Tibial artery (tissue), 4 donors: ENCODE measurements around the gene FCER1A.

Experiments
- DNase-seq, 2 donors: peaks; one replicate each; pipeline ENCODE4 v3.0.0-alpha.2; 2019
- H3K27ac ChIP-seq, 2 donors: fragments of 200-600 bp; sonication (generic) in 1 of 2; 1 replicate in 1 of 2; 2 replicates in 1 of 2; pipeline ENCODE4 v1.5.1; 2018 to 2019; ENCODE audit warnings: mild to moderate bottlenecking in 1 of 2
- H3K27me3 ChIP-seq, 2 donors: fragments of 200-600 bp; sonication (generic) in 1 of 2; one replicate each; pipeline versions ENCODE4 v1.5.1 to v1.6.0; 2016 to 2019
- H3K36me3 ChIP-seq, 3 donors: fragments of 200-600 bp; sonication (generic) in 2 of 3; one replicate each; pipeline ENCODE4 v1.5.1; 2016 to 2019; ENCODE audit warnings: mild to moderate bottlenecking in 2 of 3
- H3K4me1 ChIP-seq, 4 donors: fragments of 200-600 bp; sonication (generic) in 2 of 4; 1 replicate in 3 of 4; 2 replicates in 1 of 4; pipeline ENCODE4 v1.5.1; 2016 to 2019
- H3K4me3 ChIP-seq, 2 donors: fragments of 200-600 bp; sonication (generic) in 1 of 2; 1 replicate in 1 of 2; 2 replicates in 1 of 2; pipeline ENCODE4 v1.5.1; 2018 to 2019; ENCODE audit warnings: mild to moderate bottlenecking in 2 of 2
- H3K9me3 ChIP-seq, 3 donors: fragments of 200-600 bp; sonication (generic) in 1 of 3; one replicate each; pipeline ENCODE4 v1.5.1; 2016 to 2019
- intact Hi-C: fragments of 100-400 bp; cut with DNase I; formaldehyde crosslinking; loops from one replicate; pipeline ENCODE4 v1.15.0; 2023; ENCODE audit warnings: low total_unique reads
- TF ChIP-seq, protein P1 (sequence below), 2 experiments: fragments of 200-600 bp in 1 of 2; fragments of 450-650 bp in 1 of 2; IDR thresholded peaks; one replicate each; pipeline ENCODE4 v1.5.1; 2017 to 2019; ENCODE audit warnings: antibody characterized with exemption in 2 of 2, mild to moderate bottlenecking in 1 of 2, moderate library complexity in 1 of 2

FCER1A gene

DNA sequence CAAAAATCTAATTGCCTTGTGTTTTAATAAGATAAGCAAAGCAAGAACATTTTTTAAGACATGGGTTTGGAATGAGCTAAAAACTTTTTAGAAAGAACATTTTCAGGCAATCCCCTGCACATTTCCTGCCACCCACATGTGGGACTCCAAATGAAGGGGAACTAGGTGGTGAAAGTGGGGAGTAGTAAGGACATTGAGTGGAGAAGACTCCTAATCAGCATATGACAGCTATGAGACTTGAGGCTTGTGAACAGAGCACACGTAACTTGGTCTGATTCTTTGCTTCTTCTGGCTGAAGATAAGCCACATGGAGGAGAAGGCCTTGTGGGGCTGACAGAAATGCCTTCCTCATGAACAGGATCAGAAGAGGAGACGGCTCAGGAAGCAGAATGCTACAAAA, 50.3 kb downstream of the FCER1A start:
- Histone ChIP-seq H3K9me3 (peaks cover 0 to 6% (median 0%) of the 10 kb centered on the region in 3 donors), H3K4me3 (no peak overlapping the region), H3K4me1 (no peaks in the 10 kb centered on the region), H3K27me3 (no peaks in the 10 kb centered on the region), H3K36me3 (no peaks in the 10 kb centered on the region), H3K27ac (no peak overlapping the region)
- TF ChIP-seq, protein P1, sequence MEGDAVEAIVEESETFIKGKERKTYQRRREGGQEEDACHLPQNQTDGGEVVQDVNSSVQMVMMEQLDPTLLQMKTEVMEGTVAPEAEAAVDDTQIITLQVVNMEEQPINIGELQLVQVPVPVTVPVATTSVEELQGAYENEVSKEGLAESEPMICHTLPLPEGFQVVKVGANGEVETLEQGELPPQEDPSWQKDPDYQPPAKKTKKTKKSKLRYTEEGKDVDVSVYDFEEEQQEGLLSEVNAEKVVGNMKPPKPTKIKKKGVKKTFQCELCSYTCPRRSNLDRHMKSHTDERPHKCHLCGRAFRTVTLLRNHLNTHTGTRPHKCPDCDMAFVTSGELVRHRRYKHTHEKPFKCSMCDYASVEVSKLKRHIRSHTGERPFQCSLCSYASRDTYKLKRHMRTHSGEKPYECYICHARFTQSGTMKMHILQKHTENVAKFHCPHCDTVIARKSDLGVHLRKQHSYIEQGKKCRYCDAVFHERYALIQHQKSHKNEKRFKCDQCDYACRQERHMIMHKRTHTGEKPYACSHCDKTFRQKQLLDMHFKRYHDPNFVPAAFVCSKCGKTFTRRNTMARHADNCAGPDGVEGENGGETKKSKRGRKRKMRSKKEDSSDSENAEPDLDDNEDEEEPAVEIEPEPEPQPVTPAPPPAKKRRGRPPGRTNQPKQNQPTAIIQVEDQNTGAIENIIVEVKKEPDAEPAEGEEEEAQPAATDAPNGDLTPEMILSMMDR (IDR thresholded peaks at IDR 0.05), result no peak
- no peak for DNase-seq
- intact Hi-C loops, result no loop called here
